HEK293 (cell line): Measurements from ENCODE around the gene TNFRSF9.

Experiments
- CTCF ChIA-PET: fragments of 350-600 bp; formaldehyde crosslinking; extraction: SDS; loops from one replicate; lab custom pipeline; 2021; ENCODE audit warnings: antibody characterized with exemption; lab: Yijun Ruan, JAX
- POLR2A ChIA-PET: fragments of 300-600 bp; formaldehyde crosslinking; extraction: SDS; loops from one replicate; lab custom pipeline; 2020; ENCODE audit warnings: antibody characterized with exemption, inconsistent platforms; lab: Yijun Ruan, JAX
- H3K27ac ChIP-seq: fragments of 200-500 bp; sonication (Bioruptor generic); 2 replicates; pipeline ENCODE4 v1.5.1; 2014; ENCODE audit warnings: low read depth, low read length, control low read depth, inconsistent platforms; ENCODE audit errors: extremely low read depth
- H3K36me3 ChIP-seq, 2 experiments: fragments of 200-500 bp in 1 of 2; sonication (Bioruptor generic) in 1 of 2; 1 replicate in 1 of 2; 2 replicates in 1 of 2; pipeline ENCODE4 v1.5.1; 2014 to 2017; ENCODE audit warnings: inconsistent platforms in 2 of 2, low read length in 2 of 2; ENCODE audit not compliant: control insufficient read depth in 2 of 2, insufficient read depth in 1 of 2
- H3K4me1 ChIP-seq: fragments of 200-500 bp; sonication (Bioruptor generic); 2 replicates; pipeline ENCODE4 v1.5.1; 2014; ENCODE audit warnings: mild to moderate bottlenecking, low read length, inconsistent platforms; ENCODE audit not compliant: control insufficient read depth, insufficient read depth
- H3K4me3 ChIP-seq: 2 replicates; pipeline ENCODE4 v1.5.1; 2011; ENCODE audit warnings: low read depth, mild to moderate bottlenecking, control low read depth, low read length, moderate library complexity
- H3K9me3 ChIP-seq: fragments of 200-500 bp; sonication (Bioruptor generic); 2 replicates; pipeline ENCODE4 v1.5.1; 2014; ENCODE audit warnings: low read depth, low read length, inconsistent platforms; ENCODE audit not compliant: control insufficient read depth, insufficient read depth
- GLIS1 ChIP-seq: fragments of 450-650 bp; formaldehyde crosslinking; IDR thresholded peaks from 2 replicates; pipeline ENCODE4 v1.5.1; 2016; ENCODE audit warnings: missing biosample characterization, missing genetic modification characterization
- HOXC10 ChIP-seq: sonication (generic); formaldehyde crosslinking; IDR thresholded peaks from 2 replicates; pipeline ENCODE4 v1.8.1; 2023; ENCODE audit warnings: mild to moderate bottlenecking, missing genetic modification reagents
- INSM2 ChIP-seq: fragments of 450-650 bp; formaldehyde crosslinking; IDR thresholded peaks from 2 replicates; pipeline ENCODE4 v1.5.1; 2016; ENCODE audit warnings: missing biosample characterization, missing genetic modification characterization
- MZF1 ChIP-seq: fragments of 450-650 bp; formaldehyde crosslinking; IDR thresholded peaks from 2 replicates; pipeline ENCODE4 v1.5.1; 2017; ENCODE audit warnings: missing biosample characterization, missing genetic modification characterization, borderline replicate concordance
- PRDM4 ChIP-seq: fragments of 450-650 bp; formaldehyde crosslinking; IDR thresholded peaks from 2 replicates; pipeline ENCODE4 v1.5.1; 2017; ENCODE audit warnings: missing biosample characterization, missing genetic modification characterization
- RBAK ChIP-seq: fragments of 450-650 bp; formaldehyde crosslinking; IDR thresholded peaks from 2 replicates; pipeline ENCODE4 v1.5.1; 2016; ENCODE audit warnings: missing biosample characterization, missing genetic modification characterization
- SCRT1 ChIP-seq: fragments of 450-650 bp; formaldehyde crosslinking; IDR thresholded peaks from 2 replicates; pipeline ENCODE4 v1.5.1; 2016; ENCODE audit warnings: missing biosample characterization, missing genetic modification characterization, borderline replicate concordance
- SP3 ChIP-seq: fragments of 450-650 bp; formaldehyde crosslinking; IDR thresholded peaks from 2 replicates; pipeline ENCODE4 v1.5.1; 2016; ENCODE audit warnings: missing biosample characterization, missing genetic modification characterization
- SP7 ChIP-seq: fragments of 450-650 bp; formaldehyde crosslinking; IDR thresholded peaks from 2 replicates; pipeline ENCODE4 v1.5.1; 2016; ENCODE audit warnings: missing biosample characterization, missing genetic modification characterization
- ZBTB21 ChIP-seq: fragments of 450-650 bp; formaldehyde crosslinking; IDR thresholded peaks from 2 replicates; pipeline ENCODE4 v1.5.1; 2017; ENCODE audit warnings: missing biosample characterization, missing genetic modification characterization
- ZNF10 ChIP-seq: fragments of 450-650 bp; formaldehyde crosslinking; IDR thresholded peaks from 2 replicates; pipeline ENCODE4 v1.5.1; 2017; ENCODE audit warnings: missing biosample characterization, missing genetic modification characterization
- ZNF214 ChIP-seq: fragments of 450-650 bp; formaldehyde crosslinking; IDR thresholded peaks from 2 replicates; pipeline ENCODE4 v1.5.1; 2017; ENCODE audit warnings: missing biosample characterization, mild to moderate bottlenecking, missing genetic modification characterization, borderline replicate concordance
- ZNF26 ChIP-seq: fragments of 450-650 bp; formaldehyde crosslinking; IDR thresholded peaks from 2 replicates; pipeline ENCODE4 v1.5.1; 2016; ENCODE audit warnings: missing biosample characterization, missing genetic modification characterization
- ZNF350 ChIP-seq: fragments of 450-650 bp; formaldehyde crosslinking; IDR thresholded peaks from 2 replicates; pipeline ENCODE4 v1.5.0; 2017; ENCODE audit warnings: missing biosample characterization, mild to moderate bottlenecking, missing genetic modification characterization
- ZNF548 ChIP-seq: fragments of 450-650 bp; formaldehyde crosslinking; IDR thresholded peaks from 2 replicates; pipeline ENCODE4 v1.5.1; 2016; ENCODE audit warnings: missing biosample characterization, missing genetic modification characterization
- ZNF580 ChIP-seq: fragments of 450-650 bp; formaldehyde crosslinking; IDR thresholded peaks from 2 replicates; pipeline ENCODE4 v1.5.1; 2016; ENCODE audit warnings: missing biosample characterization, missing genetic modification characterization
- ZNF670 ChIP-seq: fragments of 450-650 bp; formaldehyde crosslinking; IDR thresholded peaks from 2 replicates; pipeline ENCODE4 v1.5.1; 2016; ENCODE audit warnings: missing biosample characterization, missing genetic modification characterization, low read depth
- ZNF707 ChIP-seq: fragments of 450-650 bp; formaldehyde crosslinking; IDR thresholded peaks from 2 replicates; pipeline ENCODE4 v1.5.1; 2016; ENCODE audit warnings: missing biosample characterization, missing genetic modification characterization
- ZNF777 ChIP-seq: fragments of 450-650 bp; formaldehyde crosslinking; IDR thresholded peaks from 2 replicates; pipeline ENCODE4 v1.5.1; 2017; ENCODE audit warnings: missing biosample characterization, missing genetic modification characterization, borderline replicate concordance
- ZNF837 ChIP-seq: fragments of 450-650 bp; formaldehyde crosslinking; IDR thresholded peaks from 2 replicates; pipeline ENCODE4 v1.5.1; 2016; ENCODE audit warnings: missing biosample characterization, missing genetic modification characterization
- ZSCAN18 ChIP-seq: fragments of 450-650 bp; formaldehyde crosslinking; IDR thresholded peaks from 2 replicates; pipeline ENCODE4 v1.5.1; 2016; ENCODE audit warnings: missing biosample characterization, missing genetic modification characterization

The TNFRSF9 gene

GRCh38 chr1:7943251-7943650, 2.6 kb upstream of the TNFRSF9 start:
- no peak overlapping the region for H3K4me3 ChIP-seq
- TF ChIP-seq GLIS1 (tag by site-specific recombination): no peak
- TF ChIP-seq SP7 (tag by site-specific recombination): peak; percentile 29; the same call in 1 of the 2 replicates
- no peaks in the 10 kb centered on the region for H3K36me3 ChIP-seq
- no peak overlapping the region for H3K27ac ChIP-seq
- no peaks in the 10 kb centered on the region for H3K4me1 ChIP-seq
- H3K9me3 ChIP-seq: no peaks in the 10 kb centered on the region
- POLR2A ChIA-PET: interaction anchor here (0.7 to 1.1 kb wide), 2 partner anchors 8 to 18 kb away, joined by 3 read pairs; partner anchors contain the start of gene PARK7
- CTCF ChIA-PET: no interaction called here

GRCh38 chr1:7942214-7942921, 1.7 kb upstream of the TNFRSF9 start:
- H3K4me3 ChIP-seq: no peak overlapping the region
- H3K4me1 ChIP-seq: no peaks in the 10 kb centered on the region
- TF ChIP-seq SCRT1 (tag by site-specific recombination): no peak
- no peak for TF ChIP-seq MZF1
- TF ChIP-seq ZNF670 (tag by site-specific recombination): no peak
- no peak for TF ChIP-seq INSM2 (tag by site-specific recombination)
- no peak for TF ChIP-seq ZNF580 (tag by site-specific recombination)
- TF ChIP-seq HOXC10 (CRISPR knock-in tag): no peak
- TF ChIP-seq ZBTB21: no peak
- no peak for TF ChIP-seq ZNF214 (tag by site-specific recombination)
- TF ChIP-seq ZNF26 (tag by site-specific recombination): no peak
- no peak for TF ChIP-seq ZNF548 (tag by site-specific recombination)
- TF ChIP-seq ZNF777 (tag by site-specific recombination): no peak
- TF ChIP-seq RBAK (tag by site-specific recombination): no peak
- no peak for TF ChIP-seq ZNF707 (tag by site-specific recombination)
- no peak for TF ChIP-seq ZNF350 (tag by site-specific recombination)
- TF ChIP-seq SP3 (tag by site-specific recombination): no peak
- no peak overlapping the region for H3K27ac ChIP-seq
- CTCF ChIA-PET: no interaction called here
- POLR2A ChIA-PET: interaction anchor here (0.5 to 1.6 kb wide), 2 partner anchors 19 to 34 kb away, joined by 4 to 6 read pairs; partner anchors contain the start of gene PARK7
- no peaks in the 10 kb centered on the region for H3K9me3 ChIP-seq
- no peaks in the 10 kb centered on the region for H3K36me3 ChIP-seq

- Histone ChIP-seq H3K4me3 (no peak overlapping the region), H3K36me3 (no peaks in the 10 kb centered on the region), H3K9me3 (no peaks in the 10 kb centered on the region), H3K27ac (no peak overlapping the region), H3K4me1 (no peaks in the 10 kb centered on the region)
- ChIA-PET POLR2A (interaction anchor here (1.6 kb wide), 1 partner anchor 20 kb away, joined by 6 read pairs; the partner anchor contains the start of gene PARK7), CTCF (no interaction called here)
- TF ChIP-seq ZSCAN18: no peak
- no peak for TF ChIP-seq ZNF10 (tag by site-specific recombination)
- TF ChIP-seq PRDM4 (tag by site-specific recombination): no peak
- TF ChIP-seq ZNF837 (tag by site-specific recombination): no peak
These were observed 776 bp upstream of the TNFRSF9 start for GRCh38 chr1:7941437-7941793.
